SIG-M5 treated with dmso at 0.1 percent for 504 hours (cell line): Measurements from ENCODE around the gene TSC2.

Experiments used
- DNase-seq: peaks from one replicate; lab custom pipeline; 2025; ENCODE audit not compliant: unreplicated experiment; lab: John Stamatoyannopoulos, UW

Gene TSC2

DNA sequence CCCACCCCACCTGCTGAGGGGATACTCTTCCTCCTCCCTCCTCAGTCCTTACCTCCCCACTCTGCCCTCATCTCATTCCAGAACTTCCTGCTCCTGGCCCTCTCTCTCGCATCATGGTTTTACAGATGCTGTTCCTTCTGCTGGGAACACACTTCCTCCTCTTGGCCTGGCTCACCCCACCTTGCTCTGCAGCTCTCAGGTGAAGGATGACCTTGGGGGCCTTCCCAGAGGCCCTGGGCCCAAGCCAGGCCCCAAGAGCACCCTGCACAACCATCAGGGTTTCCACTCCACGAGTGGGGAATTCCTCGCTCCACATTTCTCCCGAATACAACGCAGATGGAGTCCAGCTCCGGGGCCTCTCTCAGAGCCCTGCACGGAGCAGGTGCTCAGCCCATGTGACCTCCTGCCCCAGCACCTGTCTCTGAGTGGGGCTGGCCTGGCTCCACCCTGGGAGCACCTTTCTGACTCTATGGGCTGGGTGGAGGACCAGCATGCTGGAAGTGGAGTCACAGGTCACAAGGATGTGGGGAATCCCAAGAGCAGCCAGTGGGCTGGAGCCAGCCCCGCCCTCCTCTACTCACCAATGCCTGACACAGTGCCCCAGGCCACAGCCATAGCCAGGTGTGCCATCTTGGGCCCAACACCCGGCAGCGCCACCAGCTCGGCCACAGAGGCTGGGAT is 4.7 kb upstream of the TSC2 start:
- DNase-seq, result no peak

DNA sequence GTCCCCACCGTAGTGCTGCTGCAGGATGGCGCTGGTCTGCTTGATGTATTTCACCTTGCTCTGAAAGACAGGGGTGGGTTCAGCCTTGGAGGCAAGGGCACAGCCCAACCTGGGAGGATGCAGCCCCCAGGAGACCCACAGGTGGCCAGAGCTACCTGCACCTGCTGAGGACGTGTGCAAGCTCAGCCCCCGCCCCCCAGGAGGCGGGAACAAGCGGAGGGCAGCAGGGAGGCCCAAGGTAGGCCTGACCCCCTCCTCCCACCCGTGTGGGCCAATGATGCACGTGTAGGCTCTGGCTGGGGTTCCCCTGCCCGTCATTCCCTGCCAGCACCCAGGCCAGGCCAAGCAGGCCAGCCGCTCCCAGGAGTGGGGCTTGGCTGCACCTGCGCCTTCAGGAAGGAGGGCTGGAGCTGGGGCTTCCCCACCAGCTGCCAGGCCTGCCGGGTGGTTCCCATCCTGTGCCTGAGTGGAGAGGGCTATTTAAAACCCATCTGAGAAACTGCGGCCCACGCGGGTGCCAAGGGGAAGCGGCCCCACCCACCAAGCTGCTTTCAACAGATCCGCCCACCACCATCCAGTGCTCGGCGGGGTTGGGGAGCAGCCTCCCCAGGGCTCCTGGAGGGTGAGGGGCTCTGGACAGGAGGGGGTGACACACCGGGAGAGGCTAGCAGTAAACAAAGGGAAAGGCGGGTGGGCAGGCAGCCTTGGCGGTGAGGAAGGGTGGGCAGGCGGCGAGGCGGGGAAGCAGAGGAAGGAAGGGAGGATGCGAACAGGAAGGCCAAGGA is 3.9 kb upstream of the TSC2 start:
- DNase-seq, result no peak

DNA sequence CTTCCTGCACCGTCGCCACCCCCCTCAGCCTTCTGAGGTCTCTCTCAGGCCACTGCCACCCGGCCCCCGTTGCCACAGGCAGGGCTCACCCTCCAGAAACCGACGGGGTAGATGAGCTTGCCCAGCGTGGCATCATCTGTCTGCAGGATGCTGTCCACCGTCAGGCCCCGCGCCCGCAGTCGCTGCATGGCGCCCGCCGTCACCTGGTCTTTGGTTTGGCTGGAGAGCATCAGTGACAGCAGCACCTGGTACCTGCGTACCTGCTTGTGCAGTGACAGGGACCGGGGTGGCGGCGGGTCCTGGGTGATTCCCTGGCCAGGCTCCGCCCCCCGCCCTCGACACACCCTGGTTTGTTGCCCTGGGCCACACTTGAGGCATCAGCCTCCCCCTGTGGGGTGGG is 3.2 kb upstream of the TSC2 start:
- no peak for DNase-seq

DNA sequence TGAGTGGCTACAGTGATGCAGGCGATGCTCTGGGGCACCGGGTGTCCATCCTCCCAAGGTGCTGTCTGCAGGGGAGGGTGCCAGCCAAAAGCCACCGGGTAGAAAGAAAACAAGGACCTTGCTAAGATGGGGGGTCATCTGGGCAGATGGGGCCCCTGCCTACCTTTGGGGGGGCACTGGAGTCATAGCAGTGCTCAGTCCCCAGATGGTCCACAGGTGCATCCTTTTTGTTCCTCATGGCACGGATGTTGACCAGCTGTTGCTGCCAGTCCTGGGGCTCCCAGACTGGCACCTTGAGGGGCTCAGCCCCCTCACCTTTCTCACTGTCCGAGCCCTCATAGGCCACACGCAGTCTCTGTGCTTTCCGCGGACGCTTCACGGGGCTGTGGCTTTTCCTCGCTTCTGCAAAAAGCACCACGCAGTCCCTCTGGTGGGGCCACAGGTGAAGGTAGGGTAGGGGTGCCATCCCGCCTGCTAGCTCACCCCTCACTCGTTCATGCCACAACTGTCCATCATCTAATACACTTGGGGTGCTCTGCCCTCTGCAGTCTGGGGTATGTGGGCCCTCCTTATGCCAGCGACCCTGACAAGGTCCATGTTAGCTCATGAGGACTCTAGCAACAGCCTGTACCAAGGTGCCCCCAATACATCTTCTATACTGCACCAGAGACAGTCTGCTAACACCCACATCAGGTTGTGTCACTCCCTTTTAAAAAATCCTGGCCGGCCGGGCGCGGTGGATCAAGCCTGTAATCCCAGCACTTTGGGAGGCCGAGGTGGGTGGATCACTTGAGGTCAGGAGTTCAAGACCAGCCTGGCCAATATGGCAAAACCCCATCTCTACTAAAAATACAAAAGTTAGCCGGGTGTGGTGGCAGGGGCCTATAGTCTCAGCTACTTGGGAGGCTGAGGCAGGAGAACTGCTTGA is 1.6 kb upstream of the TSC2 start:
- DNase-seq, result no peak

DNA sequence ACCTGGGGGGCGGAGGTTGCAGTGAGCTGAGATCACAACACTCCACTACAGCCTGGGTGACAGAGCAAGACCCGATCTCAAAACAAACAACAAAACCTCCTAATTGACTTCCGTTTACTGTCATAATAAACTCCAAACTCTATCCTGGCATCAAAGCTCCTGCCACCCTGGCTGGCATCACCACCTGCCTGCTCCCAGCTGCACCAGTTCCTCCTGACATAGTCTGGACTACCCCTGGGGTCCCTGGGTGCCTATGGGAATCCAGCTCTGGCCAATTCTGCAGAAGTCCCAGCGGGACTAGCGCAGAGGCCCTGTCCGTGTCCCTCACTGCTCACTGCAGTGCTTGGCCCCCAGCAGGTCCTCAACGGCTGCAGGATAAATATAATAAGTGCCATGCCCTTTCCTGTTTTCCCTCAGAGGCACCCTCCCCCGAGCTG is 874 bp upstream of the TSC2 start:
- no peak for DNase-seq

DNA sequence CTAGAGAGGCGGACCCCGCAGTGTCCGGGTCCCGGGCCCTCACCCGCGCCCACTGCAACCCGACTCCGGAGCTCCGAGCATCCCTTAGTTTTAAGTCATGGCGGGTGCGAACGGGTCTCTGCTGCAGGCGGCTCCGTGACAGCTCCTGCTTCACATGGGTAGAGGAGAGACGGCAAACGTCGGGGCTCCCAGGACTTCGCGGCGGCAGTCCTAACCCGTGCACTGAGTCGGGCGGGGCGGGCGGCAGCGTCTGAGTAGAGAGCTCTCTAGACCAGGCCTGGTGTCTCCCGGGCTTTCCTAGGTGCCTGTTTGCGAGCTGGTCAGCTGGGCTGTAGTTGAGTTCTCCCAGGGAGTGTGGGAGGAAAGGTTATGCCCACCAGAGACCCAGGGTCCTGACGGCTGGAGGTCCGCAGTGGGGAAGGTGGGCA is 345 bp downstream of the TSC2 start:
- DNase-seq, result no peak

DNA sequence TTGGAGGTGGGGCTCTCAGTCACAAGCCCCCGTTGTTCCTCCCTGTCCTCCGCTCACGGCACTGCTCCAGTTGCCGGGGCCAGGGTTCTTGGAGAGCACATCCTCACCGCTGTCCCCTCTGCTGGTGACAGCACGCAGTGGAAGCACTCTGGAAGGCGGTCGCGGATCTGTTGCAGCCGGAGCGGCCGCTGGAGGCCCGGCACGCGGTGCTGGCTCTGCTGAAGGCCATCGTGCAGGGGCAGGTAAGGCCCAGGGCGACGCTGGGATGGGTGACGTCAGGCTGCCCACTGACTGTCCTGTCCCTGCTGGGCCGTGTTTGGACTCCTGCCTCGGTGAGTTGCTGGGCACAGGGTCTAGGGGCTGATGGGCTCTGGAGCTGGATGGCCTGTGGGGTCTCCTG is 5.4 kb downstream of the TSC2 start:
- no peak for DNase-seq

DNA sequence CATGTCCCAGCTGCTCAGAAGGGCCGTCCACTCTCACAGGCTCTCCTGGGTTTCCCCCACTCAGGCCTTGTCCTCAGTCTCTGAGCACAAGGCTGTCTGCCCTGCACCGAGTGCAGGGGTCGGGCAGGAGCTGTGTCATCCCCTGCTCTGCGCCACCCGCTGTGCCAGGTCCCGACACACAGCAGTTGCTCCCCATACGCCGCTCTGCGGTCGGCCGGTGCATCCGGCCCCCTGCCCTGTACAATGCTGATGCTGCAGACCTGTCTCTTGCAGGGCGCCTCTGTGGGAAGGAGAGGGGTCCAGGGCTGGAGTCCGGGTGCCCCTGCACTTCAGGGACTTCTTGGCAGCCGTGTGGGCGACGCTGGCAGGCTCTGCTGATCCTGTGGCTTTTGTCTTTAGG is 6.1 kb downstream of the TSC2 start:
- no peak for DNase-seq

DNA sequence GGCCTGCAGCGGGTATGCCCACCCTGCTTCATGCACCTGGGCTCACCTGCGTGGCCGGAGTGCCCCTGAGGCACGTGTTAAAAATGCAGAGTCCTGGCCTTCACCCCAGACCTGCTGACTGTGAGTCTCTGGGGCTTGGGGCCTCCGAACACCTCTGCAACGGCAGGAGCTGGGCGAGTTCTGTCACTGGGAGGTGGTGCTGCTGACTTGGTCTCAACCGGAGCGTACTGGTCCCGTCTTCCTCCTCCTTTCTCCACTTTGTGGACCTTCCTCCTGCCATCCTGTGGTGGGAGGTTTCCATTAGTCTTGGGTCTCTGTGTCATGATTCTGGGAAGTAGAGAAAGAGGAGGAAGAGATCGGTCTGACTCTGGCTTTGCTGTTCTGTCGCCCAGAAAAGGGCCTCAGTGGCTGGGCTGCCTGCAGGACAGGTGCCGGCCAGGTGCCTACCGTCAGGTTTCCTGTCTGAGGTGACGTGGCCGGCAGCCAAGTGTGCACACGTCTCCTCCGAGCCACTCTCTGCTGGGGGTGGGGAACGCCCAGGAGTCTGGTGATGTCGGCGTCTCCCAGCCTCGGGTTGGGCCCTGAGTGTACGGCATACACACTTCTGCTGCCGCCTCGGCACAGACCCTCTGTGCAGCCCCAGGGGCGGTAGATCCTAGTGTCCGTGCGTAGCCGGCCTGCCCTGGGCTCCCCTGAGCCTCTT is 6.9 kb downstream of the TSC2 start:
- DNase-seq, result no peak

DNA sequence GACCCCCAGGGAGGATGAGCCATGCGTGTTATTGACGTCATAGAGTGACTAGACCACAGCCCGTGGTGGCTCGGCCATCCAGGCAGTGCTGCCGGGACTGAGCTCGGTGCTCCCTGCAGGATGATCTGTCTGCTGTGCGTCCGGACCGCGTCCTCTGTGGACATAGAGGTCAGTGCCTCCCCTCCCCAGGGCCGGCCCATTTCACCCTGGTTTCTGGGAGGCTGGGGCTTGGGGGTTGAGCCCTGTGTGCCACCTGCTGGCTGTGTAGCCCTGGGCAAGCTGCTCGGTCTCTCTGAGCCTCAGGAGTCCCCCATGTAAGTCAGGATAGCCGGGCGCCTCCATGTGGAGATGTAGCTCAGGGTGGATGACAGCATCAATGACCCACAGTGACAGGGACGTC is 8.3 kb downstream of the TSC2 start:
- DNase-seq, result no peak

DNA sequence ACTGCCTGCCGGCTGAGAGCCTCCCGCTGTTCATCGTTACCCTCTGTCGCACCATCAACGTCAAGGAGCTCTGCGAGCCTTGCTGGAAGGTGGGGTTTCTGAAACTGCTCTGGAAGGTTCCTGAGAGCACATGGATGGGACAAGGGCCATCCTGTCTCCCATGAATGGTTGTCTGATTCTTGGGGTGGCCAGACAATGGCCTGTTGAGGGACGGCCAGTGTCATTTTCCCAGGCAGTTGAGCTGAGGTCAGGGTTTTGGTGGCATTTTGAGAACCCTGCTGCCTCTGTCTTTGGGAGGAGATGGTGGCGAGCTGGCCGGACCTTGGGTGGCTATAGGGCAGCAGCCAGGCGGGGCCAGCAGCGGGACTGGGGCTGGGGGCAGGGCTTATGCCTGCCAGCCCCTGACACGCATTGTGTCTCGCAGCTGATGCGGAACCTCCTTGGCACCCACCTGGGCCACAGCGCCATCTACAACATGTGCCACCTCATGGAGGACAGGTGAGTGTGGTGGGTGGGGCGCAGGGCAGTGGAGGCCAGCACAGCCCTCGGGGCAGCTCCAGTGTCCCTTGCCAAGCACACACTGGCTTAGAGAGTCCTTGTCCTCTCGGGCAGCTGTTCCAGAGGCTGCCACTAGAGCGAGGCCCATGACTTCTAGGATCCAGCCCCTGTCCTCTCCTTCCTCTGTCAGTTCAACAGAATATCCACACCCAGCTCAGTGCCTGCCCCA is 9.1 kb downstream of the TSC2 start:
- DNase-seq, result no peak

DNA sequence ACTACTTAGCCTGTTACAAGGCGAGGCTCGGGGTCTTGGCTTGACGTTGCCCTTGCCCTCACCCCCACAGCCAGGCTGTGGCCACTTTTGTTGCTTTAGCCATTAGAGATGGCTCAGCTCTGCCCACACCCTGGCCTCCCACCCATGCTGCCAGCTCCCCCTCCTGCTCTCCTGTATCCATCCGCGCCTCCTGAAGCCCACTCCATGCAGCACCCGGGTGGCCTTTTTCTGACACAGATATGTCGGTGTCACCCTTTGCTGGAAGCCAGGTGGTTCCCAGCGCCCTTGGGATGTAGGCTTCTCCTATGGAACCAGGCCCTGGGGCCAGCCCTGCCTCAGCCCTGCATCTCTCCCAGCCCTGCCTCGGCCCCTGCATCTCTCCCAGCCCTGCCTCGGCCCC is 9.7 kb downstream of the TSC2 start:
- DNase-seq, result no peak

DNA sequence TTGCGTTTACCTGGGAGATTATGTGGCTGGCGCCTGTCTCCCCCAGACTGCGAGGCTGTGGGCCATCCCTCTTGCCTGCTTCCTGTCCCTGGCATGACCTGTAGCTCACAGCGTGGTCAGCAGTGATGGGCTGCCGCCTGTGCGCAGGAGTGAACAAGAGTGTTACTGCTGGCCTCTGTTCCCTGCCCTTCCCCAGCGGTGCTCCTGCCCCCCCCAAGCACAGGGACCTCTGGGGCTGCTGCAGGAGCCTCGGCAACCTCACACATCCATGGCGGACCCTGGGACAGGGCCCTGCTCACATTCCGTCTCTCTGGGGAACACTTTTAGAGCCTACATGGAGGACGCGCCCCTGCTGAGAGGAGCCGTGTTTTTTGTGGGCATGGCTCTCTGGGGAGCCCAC is 10.6 kb downstream of the TSC2 start:
- DNase-seq, result no peak

DNA sequence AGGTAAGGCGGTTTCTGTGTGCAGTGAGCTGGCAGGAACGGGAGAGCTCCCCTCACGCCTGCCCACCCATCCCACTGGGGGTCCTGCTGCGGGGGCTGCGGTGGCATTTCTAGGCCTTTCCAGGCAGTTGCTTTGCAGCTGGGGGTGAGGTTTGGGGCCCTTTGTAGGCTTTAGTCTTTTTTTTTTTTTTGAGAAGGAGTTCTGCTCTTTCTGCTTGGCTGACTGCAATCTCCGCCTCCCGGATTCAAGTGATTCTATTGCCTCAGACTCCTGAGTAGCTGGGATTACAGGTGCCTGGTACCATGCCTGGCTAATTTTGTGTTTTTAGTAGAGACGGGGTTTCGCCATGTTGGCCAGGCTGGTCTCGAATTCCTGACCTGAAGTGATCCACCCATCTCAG is 11.1 kb downstream of the TSC2 start:
- DNase-seq, result no peak

DNA sequence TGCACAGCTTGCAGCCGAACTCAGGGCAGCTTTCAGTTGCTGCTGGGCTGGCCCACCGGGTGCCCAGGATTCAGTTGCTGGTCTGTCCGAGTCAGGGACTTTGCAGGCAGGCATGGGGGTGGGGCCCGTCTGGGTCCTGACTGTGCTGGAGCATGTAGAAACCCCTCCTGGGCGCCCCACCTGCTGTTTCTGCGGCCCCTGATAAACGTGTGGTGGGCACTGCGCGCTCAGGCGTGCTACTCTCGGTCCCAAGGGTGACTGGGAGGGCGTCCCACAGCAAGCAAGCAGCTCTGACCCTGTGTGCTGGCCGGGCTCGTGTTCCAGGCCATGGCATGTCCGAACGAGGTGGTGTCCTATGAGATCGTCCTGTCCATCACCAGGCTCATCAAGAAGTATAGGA is 12.6 kb downstream of the TSC2 start:
- no peak for DNase-seq

DNA sequence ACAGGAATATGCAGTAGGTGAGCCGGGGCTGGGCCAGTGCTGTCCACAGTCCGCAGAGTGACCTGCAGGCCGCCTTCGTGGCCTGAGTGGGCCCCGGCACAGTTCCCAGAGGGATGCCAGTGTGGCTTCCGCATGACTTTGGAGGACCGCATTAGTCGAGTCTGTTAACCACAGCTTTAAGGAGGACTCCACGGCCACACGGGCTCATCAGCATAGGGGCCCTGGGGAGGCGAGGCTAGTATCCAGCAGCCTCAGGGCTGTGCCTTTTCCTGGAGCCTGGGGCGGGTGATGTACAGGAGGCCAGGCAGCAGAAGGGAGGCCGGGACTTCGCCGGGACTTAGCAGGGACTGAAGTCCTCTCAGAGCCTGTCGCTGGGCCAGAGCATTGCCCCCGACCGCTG is 13.2 kb downstream of the TSC2 start:
- DNase-seq, result no peak

DNA sequence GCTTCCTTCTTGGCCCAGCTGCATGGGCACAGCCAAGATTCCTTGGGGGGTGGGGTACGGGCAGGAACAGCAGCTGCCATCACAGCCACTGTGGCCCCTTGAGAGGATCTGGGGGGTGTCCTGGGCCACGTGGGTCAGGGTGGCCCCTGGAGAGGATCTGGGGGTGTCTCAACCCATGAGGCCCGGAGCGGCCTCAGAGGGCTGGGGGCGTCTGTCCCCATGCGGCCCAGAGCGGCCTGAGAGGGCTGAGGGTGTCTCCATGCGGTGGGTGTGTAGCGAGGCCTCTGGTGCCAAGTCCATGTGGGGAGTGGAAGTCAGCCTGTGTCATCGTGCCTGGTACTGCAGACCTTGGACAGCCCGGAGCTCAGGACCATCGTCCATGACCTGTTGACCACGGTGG is 13.7 kb downstream of the TSC2 start:
- DNase-seq, result no peak

DNA sequence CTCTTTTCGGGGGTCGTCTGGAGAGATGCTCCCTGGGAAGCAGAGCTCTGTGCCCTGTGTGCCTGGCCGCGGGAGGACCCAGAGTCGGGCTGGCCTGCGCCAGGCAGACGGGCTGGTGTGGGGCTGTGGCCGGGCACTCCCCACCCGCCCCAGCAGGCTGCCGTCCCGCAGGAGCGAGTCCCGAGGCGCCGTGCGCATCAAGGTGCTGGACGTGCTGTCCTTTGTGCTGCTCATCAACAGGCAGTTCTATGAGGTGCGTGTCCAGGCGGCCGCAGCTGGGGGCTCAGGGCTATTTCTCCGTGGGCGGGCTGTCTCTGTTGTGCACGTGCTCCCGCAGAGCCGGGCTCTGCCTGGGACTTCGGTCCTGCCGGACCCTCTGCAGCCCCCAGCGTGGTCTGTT is 15.0 kb downstream of the TSC2 start:
- DNase-seq, result no peak

DNA sequence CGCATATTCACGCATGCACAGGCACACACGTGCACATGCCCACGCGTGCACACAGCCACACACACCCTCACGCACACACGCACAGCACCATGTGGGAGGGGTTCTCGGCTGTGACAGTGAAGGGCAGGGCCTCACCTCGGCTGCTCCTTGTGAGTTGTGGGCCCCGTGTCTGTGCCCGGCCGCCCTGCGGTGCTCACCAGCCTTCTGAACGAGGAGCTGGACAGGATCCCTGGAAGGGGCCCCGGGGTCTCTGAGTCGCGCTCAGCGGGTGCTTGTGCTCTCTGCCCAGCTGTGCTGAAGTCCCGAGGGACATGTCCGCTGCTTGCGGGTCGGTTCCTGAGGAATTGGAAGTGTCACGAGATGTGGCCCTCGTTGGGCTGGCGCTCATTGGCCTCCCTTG is 16.1 kb downstream of the TSC2 start:
- DNase-seq, result no peak

DNA sequence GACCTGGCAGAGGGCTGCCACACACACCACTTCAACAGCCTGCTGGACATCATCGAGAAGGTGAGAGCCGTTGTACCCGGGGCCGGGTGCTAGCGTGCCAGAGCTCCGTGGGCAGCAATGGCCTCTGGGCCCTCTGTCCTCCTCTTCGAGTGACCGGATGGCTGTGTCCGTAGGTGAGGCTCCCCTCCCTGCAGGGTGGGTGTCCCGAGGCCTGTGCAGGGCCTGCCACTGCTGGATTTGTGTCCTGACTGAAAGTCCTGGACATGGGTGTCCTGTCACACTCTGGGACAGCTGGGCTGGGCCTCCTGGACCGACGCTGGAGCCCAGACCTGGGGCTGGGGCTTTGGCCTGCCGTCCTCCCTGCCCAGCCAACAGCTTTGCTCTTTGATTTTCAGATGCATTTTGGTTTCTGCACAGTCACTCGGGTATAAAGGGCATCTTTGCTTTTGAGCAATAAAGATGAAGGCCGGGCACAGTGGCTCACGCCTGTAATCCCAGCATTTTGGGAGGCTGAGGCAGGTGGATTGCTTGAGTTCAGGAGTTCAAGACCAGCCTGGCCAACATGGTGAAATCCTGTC is 16.7 kb downstream of the TSC2 start:
- no peak for DNase-seq
